RWPE2 (cell line): ENCODE measurements around the gene TM9SF3.
A peak's percentile ranks its signal among the peaks of the same experiment; 100 is the strongest.

ENCODE experiments used
- ATAC-seq: fragments of 200-7000 bp; cut with Tn5 transposase; 3 replicates; pipeline ENCODE4 v1.9.1; 2021; ENCODE audit warnings: low read depth
- DNase-seq: peaks from one replicate; pipeline ENCODE4 v3.0.0-alpha.2; 2020; ENCODE audit warnings: low spot score
- H3K27ac ChIP-seq: fragments of 450-650 bp; 2 replicates; pipeline ENCODE4 v1.5.1; 2017; ENCODE audit warnings: mild to moderate bottlenecking; ENCODE audit not compliant: poor library complexity, severe bottlenecking
- H3K27me3 ChIP-seq: fragments of 250-450 bp; sonication (Bioruptor Pico); 2 replicates; pipeline ENCODE4 v1.5.1; 2021; ENCODE audit warnings: mild to moderate bottlenecking, moderate library complexity; ENCODE audit not compliant: insufficient read depth, poor library complexity, severe bottlenecking
- H3K36me3 ChIP-seq: fragments of 250-450 bp; sonication (Bioruptor Pico); 2 replicates; pipeline ENCODE4 v1.5.1; 2020; ENCODE audit warnings: low read depth, mild to moderate bottlenecking, moderate library complexity
- H3K4me1 ChIP-seq: fragments of 250-450 bp; sonication (Bioruptor Pico); 2 replicates; pipeline ENCODE4 v1.5.1; 2021; ENCODE audit warnings: mild to moderate bottlenecking, moderate library complexity; ENCODE audit not compliant: insufficient read depth, poor library complexity, severe bottlenecking
- H3K4me3 ChIP-seq: fragments of 250-450 bp; sonication (Bioruptor Pico); 2 replicates; pipeline ENCODE4 v1.5.1; 2021; ENCODE audit warnings: mild to moderate bottlenecking, moderate library complexity; ENCODE audit not compliant: severe bottlenecking
- H3K9me3 ChIP-seq: fragments of 250-450 bp; sonication (Bioruptor Pico); 2 replicates; pipeline ENCODE4 v1.5.1; 2021; ENCODE audit warnings: mild to moderate bottlenecking, moderate library complexity; ENCODE audit not compliant: severe bottlenecking
- CTCF ChIP-seq: fragments of 450-650 bp; IDR thresholded peaks from one replicate; pipeline ENCODE4 v1.5.1; 2017; ENCODE audit warnings: mild to moderate bottlenecking, moderate library complexity; ENCODE audit not compliant: poor library complexity, severe bottlenecking

TM9SF3 gene

GRCh38 chr10:96596422-96597407, 9.9 kb upstream of the TM9SF3 start:
- no peak for TF ChIP-seq CTCF
- no peaks in the 10 kb centered on the region for H3K36me3 ChIP-seq
- H3K27me3 ChIP-seq: no peaks in the 10 kb centered on the region
- H3K4me3 ChIP-seq: no peak overlapping the region
- H3K4me1 ChIP-seq: no peaks in the 10 kb centered on the region
- no peak overlapping the region for H3K27ac ChIP-seq
- no peaks in the 10 kb centered on the region for H3K9me3 ChIP-seq
- no peak for DNase-seq
- no peak for ATAC-seq

GRCh38 chr10:96595741-96596140, 8.9 kb upstream of the TM9SF3 start:
- no peak for ATAC-seq
- Histone ChIP-seq H3K36me3 (no peaks in the 10 kb centered on the region), H3K27ac (no peak overlapping the region), H3K9me3 (no peaks in the 10 kb centered on the region), H3K27me3 (no peaks in the 10 kb centered on the region), H3K4me3 (no peak overlapping the region), H3K4me1 (no peaks in the 10 kb centered on the region)
- no peak for DNase-seq
- TF ChIP-seq CTCF: no peak

- Histone ChIP-seq H3K4me1 (peaks cover 11% of the 10 kb centered on the region), H3K36me3 (no peaks in the 10 kb centered on the region), H3K27ac (no peak overlapping the region), H3K4me3 (no peak overlapping the region), H3K27me3 (no peaks in the 10 kb centered on the region), H3K9me3 (no peaks in the 10 kb centered on the region)
- no peak for ATAC-seq
- no peak for TF ChIP-seq CTCF
- DNase-seq: no peak
Observed at GRCh38 chr10:96591946-96592345, 5.1 kb upstream of the TM9SF3 start.

GRCh38 chr10:96588616-96589419, 2.0 kb upstream of the TM9SF3 start:
- peak; percentile 22; the same call in 1 of the 3 replicates for ATAC-seq
- no peak overlapping the region for H3K4me3 ChIP-seq
- H3K27me3 ChIP-seq: no peaks in the 10 kb centered on the region
- H3K27ac ChIP-seq: peak overlapping the region; percentile 84
- no peaks in the 10 kb centered on the region for H3K9me3 ChIP-seq
- H3K36me3 ChIP-seq: peaks cover 13% of the 10 kb centered on the region
- DNase-seq: no peak
- TF ChIP-seq CTCF: no peak
- H3K4me1 ChIP-seq: peaks cover 19% of the 10 kb centered on the region
